Gastroesophageal sphincter (tissue), 3 donors: ENCODE results near the gene RERE.

Experiments used
- CTCF ChIP-seq, 4 experiments: fragments of 200-600 bp in 2 of 4; fragments of 450-650 bp in 2 of 4; sonication (generic) in 1 of 4; IDR thresholded peaks; one replicate each; pipeline ENCODE4 v1.5.1; 2017 to 2019; ENCODE audit warnings: antibody characterized with exemption in 4 of 4, mild to moderate bottlenecking in 2 of 4, moderate library complexity in 2 of 4
- EP300 ChIP-seq: sonication (generic); formaldehyde crosslinking; IDR thresholded peaks from one replicate; pipeline ENCODE4 v1.6.1; 2017; ENCODE audit warnings: antibody characterized with exemption, mild to moderate bottlenecking
- POLR2AphosphoS5 ChIP-seq: sonication (generic); formaldehyde crosslinking; IDR thresholded peaks from one replicate; pipeline ENCODE4 v1.6.1; 2017; ENCODE audit warnings: antibody characterized with exemption

GRCh38 chr1:8338526-8339202 is 478.8 kb downstream of the RERE start:
- no peak for TF ChIP-seq CTCF (IDR thresholded peaks at IDR 0.05)
- no peak for TF ChIP-seq POLR2AphosphoS5
- TF ChIP-seq EP300, result no peak
